Activated CD4-positive, alpha-beta T cell treated with anti-CD3 and anti-CD28 coated beads, Interleukin-2, amount 50 U/mL, for 48 hours (primary cell): ENCODE data around the gene LMO1.

Experiments
- DNase-seq, 2 experiments: peaks; one replicate each; pipeline ENCODE4 v3.0.0-alpha.2; 2020

The LMO1 gene

GRCh38 chr11:8225589-8226036 is 38.1 kb downstream of the LMO1 start:
- DNase-seq, result peak; percentile 74 to 81

DNA sequence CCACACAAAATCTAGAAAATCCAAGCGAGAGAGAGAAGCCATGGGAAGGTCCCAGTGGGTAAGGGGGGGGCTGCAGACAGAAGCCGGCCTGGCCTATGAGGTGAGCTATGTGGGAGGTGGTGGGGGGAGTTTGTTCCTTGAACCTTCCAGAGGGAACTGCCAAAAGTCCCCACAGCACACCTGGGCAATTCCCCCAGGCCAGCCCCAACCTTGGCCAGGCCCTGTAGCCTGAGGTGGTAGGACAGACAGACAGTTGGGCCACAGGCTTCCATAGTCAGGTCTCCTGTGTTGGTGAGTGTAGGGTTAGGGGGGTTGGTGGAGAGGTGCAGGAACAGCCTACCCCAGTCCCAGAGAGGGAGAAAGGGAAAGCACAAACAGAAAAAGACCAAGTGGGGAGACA is 39.0 kb downstream of the LMO1 start:
- DNase-seq, result no peak

- DNase-seq, result no peak
Measured at GRCh38 chr11:8224161-8224591, 39.5 kb downstream of the LMO1 start.

GRCh38 chr11:8223513-8223900 is 40.2 kb downstream of the LMO1 start:
- peak in 1 of 2 experiments; percentile 13 for DNase-seq

GRCh38 chr11:8222820-8223512 is 40.7 kb downstream of the LMO1 start:
- peak; percentile 9 to 16 for DNase-seq

- DNase-seq, result no peak
Measured at GRCh38 chr11:8221917-8222495, 41.7 kb downstream of the LMO1 start.

GRCh38 chr11:8221046-8221723 is 42.5 kb downstream of the LMO1 start:
- DNase-seq, result no peak

GRCh38 chr11:8220261-8221045 is 43.2 kb downstream of the LMO1 start:
- DNase-seq, result no peak

DNA sequence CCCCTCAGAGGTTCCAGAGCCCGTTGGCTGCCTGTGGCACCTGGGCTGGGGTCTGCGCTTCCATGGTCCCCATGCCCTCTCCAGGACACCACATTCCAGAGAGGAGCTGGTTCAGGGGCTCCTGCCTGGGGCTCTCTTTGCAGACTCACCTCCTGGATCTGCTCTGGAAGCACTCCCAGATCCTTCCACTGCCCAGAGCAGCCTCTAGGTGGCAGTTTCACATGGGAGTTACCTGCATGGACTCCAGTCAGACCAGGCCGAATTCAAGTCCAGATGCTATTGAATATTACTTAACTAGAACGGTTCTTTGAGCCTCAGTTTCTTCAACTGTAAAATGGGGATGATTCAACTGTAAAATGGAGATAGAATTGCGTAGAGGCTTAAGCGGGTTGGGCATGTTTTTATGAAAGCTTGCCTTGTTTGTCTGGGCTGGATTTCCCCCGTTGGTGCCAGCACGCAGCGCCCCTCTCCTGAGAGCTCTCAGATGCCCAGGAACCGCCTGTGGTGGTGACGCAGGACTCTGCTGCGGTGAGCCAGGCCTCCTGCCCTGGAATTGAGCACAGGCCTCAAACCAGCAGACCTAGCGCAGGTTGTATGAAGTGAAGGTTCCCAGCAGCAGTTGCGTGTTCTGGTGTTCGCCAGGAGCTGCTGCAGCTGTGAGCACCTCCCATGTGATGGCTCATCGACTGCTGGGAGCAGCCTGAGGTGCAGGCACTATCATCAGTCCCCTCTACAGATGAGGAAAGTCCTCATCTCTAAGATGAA is 44.2 kb downstream of the LMO1 start:
- DNase-seq, result peak; percentile 27 to 35

GRCh38 chr11:8218840-8219239 is 44.8 kb downstream of the LMO1 start:
- DNase-seq, result no peak

GRCh38 chr11:8218409-8218808 is 45.3 kb downstream of the LMO1 start:
- no peak for DNase-seq

DNA sequence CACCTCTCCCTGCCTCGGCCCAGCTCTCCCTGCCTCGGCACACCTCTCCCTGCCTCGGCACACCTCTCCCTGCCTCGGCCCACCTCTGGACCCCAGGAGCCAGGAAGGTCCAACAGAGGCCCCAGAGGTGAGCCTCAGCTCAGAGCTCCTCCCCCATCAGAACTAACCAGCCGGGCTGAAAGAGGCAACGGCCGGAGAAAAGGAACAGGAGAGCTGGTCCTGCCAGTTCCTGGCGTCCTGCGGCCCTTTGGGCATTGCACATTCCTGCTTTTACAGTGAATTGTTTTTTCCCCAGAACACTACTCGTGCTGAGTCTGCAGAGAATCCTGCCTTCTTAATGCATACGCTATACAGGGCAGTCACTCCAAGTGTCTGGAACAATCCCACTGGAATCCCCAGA is 45.8 kb downstream of the LMO1 start:
- no peak for DNase-seq

- no peak for DNase-seq
Measured at GRCh38 chr11:8217136-8217535, 46.5 kb downstream of the LMO1 start.

DNA sequence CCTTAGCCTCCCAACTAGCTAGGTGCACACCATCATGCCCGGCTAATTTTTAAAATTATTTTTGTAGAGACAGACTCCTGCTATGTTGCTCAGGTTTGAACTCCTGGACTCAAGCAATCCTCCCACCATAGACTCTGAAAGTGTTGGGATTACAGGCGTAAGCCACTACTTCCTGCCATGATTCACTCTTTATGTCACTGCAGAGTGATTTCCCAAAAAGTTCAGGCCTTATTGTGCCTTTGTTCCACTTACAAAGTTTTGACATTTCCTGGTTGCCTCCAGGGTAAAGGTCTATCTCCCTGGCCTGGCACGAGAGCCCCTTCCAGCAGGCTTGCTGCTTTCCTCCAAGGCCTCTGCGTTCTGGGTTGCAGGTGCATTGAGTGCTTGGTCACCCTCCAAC is 50.3 kb downstream of the LMO1 start:
- DNase-seq, result no peak

- DNase-seq, result peak; percentile 52 to 57
Measured at GRCh38 chr11:8209208-8209807, 54.4 kb downstream of the LMO1 start.

- DNase-seq, result no peak
Measured at GRCh38 chr11:8207080-8208000, 56.3 kb downstream of the LMO1 start.

DNA sequence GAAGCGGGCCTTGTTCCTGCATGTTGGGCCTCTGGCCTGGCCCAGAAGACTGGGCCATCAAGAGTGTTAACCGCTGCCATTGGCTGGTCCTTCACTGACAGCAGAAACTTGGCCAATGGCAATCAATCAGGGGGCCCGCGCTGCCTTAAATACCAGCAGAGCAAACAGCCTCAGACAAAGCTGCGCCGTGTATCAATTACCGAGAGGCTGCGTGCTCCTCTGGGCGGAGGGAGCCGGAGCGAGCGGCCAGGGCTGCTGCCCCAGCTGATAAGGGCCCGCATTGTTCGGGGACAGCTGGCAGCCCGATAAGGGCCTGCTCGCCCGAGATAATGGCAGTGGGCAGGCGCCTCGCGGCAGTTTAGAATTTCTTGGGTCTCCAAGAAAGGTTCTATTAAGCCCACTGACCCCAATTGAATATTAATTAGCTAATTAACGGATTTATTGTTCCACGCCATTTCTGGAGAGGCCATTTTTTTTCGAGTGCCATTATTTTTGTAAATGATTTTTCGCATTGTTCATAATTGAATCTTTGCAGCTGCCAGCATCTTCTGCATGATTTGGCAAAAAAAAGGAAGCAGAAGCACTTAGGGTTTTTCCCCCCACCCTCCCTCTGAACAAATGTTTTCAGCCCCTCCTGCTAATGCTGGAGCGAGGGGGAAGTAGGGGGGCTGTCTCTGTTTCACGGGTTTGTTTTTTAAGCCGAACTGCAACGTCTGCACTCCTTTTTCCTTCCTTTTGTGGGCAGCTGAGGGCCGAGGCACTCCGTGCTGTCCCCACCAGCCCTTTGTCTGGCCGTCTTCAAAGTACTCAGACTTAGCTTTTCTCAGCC is 57.2 kb downstream of the LMO1 start:
- DNase-seq, result no peak

DNA sequence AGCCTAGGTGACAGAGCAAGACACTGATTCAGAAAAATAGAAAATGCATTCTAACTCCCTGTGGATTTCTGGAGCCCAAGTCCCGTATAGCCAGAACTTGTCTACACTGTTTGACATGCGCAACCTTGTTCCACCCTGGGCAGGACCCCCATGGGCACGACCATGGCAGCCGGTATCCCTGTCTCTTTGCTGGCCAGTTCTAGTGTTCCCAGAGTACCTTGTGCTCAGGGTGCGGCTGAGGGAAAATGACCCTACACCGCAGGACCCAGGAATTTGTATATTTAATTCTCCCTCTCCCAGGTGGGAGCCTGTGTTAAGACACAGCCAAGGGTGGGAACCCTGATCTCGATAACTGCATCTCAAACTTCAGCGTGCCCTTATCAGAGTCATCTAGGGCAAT is 58.1 kb downstream of the LMO1 start:
- DNase-seq, result no peak

DNA sequence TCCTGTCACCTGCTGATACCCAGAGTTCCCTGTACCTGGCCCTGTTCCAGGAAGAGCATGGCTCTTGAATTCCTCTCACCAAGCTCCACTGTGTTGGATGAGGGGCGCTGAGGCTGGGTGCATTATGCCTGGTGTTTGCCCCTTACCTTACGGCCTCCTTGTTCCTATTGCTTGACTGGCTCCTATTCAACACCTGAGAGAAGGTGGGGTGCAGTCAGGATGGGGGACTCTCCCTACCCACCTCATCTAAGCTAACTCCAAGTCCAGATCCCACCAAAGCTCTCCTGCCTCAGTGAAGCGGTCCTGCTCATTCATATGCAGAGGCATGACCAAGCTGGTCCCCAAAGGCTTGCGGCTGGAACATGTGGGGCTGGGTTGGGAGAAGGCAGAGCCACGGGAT is 59.1 kb downstream of the LMO1 start:
- DNase-seq, result no peak

GRCh38 chr11:8204025-8204424 is 59.7 kb downstream of the LMO1 start:
- DNase-seq, result no peak
